IPS-NIHi7 (cell line): ENCODE results near the gene HASPIN.

Experiments
- DNase-seq: peaks from one replicate; pipeline ENCODE4 v3.0.0; 2012; ENCODE audit warnings: mixed read lengths; ENCODE audit errors: extremely low spot score

HASPIN gene

DNA sequence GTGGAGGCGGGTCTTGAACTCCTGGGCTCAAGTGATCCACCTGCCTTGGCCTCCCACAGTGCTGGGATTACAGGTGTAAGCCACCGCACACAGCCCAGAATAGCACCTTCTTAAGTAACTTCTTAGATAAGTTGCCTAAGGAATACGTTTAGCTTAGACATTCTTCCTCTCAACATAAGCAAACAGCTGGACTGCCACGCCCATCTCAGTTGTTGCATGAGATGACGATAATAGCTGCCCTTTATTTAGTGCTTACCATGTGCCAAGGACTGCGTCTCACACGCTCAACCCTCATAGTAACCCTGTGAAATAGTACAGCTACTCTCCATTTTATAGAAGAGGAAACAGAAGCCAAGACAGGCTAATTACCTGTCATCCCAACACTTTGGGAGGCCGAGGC is 11.8 kb downstream of the HASPIN start:
- DNase-seq: no peak

DNA sequence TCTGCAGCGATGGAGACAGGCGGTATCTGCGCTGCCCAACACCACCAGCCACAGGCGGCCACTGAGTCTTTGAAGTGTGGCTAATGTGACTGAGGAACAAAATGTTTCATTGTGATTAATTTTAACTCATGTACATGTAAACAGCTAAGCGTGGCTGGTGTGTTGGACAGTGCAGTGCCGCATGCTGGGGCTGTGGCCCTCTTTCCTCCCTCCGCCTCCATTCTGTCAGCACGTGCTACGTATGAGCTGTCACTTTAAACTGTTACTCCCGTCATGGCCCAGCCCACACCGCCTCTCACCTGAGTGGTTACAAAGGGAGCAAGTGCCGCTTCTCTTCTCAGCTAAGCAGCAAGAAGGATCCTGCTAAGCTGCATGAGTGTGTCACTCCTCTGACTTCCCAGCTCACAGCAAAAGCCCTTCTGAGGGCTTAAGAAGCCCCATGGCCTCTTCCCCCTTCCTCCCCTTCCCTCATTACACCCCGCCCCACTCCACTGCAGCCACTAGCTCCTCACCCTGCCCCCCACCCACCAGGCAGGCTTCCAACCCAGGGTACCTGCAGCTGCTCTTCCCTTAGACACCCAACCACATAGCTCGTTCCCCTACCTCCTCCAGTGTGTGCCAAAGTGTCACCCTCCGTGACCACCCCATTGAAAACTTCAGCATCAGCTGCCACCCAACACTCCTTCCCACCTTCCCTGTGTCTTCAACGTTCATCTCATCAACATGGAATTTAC is 15.0 kb downstream of the HASPIN start:
- peak; percentile 43 for DNase-seq

DNA sequence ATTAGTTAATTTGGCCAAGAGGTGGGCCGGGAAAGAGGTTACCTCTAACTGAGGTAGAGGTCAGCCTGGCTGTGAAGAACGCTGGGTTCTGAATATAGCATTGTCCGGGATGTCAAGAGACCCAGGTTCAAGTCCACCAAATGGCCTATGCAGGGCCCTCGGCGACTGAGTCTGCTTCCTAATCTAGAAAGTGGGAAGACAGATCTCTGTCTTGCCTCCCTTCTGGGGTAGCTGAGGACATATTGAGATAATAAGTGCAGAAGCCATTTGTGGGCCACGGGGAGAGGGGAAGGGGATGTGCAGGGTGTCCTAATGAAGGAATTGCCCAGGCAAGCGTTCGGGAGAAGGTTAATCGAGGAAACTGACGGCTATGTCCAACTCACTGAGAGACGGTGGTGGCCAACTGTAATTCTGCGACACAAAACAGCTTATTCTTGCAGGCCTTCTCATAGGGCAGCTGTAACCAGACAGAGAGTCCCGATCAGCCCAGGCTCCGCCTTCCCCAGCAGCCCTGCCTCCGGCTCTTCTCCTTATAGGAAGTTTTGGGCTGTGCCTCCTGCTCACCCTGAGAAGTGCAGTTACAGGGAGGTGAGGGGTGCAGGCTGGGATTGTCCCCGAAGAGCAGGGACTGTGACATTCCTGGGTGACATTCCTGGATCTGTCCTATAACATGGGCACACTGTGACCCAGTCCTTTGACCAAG is 15.9 kb downstream of the HASPIN start:
- DNase-seq: no peak

DNA sequence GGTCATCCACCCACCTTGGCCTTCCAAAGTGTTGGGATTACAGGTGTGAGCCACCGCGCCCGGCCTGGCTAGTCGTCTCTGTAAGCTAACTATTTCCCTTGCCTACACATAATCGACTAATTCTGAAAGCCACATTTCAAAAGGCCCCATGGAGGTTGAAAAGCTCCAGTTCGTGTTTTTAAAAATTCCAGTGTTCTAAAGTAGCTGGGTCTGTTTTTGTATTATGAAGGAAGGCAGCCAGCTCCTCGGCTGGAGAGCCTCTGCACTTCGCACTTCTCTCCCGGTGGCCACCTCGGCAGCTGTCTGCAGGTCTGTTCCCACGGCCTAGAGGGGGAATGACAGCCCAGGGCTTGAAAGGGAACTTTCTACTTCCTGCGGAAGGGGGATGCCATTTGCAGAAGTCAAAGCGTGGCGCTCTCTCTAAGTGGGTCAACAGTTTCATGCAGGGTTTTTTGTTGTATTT is 16.9 kb downstream of the HASPIN start:
- DNase-seq: no peak

DNA sequence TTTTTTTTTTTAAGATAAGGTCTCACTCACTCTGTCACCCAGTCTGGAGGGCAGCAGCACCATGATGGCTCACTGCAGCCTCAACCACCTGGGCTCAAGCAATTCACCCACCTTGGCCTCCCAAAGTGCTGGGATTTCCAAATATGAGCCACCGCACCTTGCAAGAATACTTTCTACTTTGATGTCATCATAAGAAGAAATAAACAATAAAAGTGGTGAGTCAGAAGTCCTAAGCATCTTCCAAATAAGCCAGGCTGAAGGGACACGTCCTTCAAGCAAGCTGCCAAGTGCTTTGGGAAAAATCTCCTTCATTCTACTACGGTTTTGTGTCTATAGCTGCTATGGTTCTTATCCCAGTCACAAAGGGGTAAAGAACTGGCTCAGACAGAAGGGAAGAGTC is 20.3 kb downstream of the HASPIN start:
- DNase-seq: no peak

- DNase-seq: no peak
Measured at GRCh38 chr17:3745071-3745470, 21.4 kb downstream of the HASPIN start.

GRCh38 chr17:3747805-3748204 is 24.1 kb downstream of the HASPIN start:
- DNase-seq: no peak

DNA sequence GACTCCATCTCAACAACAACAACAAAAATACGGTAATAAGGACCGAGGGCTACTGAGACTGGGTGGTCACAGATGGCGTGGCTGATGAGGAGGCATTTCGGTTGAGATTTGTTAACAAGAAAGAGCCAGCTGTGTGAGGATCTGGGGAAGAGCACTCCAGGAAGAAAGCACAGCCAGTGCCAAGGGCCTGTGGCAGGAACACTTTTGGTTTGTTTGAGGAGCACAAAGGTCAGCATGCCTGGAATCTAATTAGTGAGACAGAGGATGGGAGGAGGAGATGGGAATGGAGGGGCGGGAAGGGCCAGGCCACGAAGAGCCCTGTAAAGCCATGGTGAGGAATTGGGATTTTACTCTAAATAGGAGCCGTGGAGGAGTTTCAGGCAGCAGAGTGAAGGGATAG is 24.9 kb downstream of the HASPIN start:
- no peak for DNase-seq

GRCh38 chr17:3750296-3750695 is 26.6 kb downstream of the HASPIN start:
- DNase-seq: no peak

- no peak for DNase-seq
Measured at GRCh38 chr17:3750926-3751325, 27.2 kb downstream of the HASPIN start.

- no peak for DNase-seq
Measured at GRCh38 chr17:3751836-3752235, 28.1 kb downstream of the HASPIN start.

DNA sequence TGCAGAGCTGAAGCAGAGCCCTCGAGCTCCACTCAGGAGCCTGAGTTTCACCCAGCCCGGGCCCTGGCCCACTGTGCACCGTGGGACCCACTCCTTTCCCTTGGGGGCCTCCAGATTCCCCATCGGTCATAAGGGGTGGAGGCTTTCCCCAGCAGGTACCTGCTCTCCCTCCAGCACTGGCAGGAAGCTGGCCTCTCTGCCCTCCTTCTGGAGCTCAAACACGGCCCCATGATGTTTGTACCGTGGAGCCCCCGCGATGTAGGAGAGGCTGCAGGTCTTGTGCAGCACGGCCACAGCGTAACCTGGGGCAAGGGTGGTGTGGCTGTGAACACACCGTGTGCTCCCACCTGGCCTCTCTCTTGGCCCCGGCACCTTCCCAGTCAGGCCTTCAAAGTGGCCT is 29.9 kb downstream of the HASPIN start:
- DNase-seq: no peak

GRCh38 chr17:3754066-3754457 is 30.4 kb downstream of the HASPIN start:
- no peak for DNase-seq

DNA sequence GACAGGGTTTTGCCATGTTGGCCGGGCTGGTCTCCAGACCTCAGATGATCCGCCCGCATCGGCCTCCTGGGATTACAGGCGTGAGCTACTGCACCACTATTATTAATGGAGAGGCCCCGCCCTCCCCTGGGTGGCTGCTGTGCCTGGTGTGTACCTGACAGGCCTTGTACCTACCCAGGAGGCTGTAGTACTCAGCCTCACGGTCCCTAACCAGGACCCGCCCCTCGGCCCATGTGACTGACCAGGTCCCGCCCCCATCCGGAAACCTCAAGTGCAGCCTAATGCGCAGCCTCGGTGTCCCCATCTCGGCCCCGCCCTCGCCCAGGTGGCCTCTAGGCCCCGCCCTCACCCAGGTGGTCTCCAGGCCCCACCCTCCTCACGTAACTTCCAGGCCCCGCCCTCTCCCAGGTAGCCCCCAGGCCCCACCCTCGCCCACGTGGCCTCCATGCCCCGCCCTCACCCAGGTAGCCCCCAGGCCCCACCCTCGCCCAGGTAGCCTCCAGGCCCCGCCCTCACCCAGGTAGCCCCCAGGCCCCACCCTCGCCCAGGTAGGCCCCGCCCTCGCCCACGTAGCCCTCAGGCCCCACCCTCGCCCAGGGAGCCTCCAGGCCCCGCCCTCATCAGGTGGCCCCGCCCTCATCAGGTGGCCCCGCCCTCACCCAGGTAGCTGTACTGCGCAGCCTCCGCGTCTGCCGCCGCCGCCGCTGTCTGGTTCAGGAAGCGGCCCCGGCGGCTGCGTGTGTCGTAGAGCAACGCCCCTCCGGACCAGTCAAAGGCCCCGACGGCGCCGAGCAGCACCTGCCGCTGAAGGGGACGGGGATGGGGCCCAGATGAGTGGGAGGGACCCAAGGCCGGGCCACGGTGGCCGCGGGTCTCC is 31.0 kb downstream of the HASPIN start:
- peak; percentile 97 for DNase-seq

DNA sequence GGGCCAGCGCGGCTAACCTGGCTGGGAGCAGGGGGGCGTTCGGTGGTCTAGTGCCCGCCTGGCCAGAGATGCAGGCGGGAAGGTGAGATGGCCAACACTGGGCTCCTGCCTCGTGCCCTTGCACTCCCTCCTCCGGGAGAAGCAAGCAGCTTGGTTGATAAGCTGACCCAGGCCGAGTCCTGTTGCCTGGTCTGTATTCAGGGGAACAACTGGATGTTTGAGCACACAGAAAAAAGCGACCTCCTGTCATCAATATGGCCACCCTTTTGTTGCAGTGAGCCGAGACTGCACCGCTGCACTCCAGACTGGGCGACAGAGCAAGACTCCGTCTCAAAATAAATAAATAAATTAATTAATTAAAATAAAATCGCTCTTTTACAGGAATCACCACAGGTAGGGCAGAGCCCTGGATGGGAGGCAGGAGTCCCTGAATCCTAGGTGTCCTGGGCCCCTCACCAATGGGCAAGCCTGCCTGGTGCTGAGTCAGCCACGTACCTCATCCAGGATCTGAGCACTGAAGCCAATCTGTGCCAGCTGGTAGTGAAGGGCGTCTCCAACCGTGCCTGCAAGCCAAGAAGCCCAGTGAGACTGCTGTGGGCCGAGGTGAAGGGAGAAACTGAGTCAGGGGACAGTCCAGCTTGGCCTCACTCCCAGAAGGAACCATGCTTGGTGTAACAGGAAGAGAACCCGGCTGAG is 31.8 kb downstream of the HASPIN start:
- DNase-seq: no peak

- no peak for DNase-seq
Measured at GRCh38 chr17:3759597-3760216, 36.0 kb downstream of the HASPIN start.

- DNase-seq: no peak
Measured at GRCh38 chr17:3761036-3761917, 37.6 kb downstream of the HASPIN start.

DNA sequence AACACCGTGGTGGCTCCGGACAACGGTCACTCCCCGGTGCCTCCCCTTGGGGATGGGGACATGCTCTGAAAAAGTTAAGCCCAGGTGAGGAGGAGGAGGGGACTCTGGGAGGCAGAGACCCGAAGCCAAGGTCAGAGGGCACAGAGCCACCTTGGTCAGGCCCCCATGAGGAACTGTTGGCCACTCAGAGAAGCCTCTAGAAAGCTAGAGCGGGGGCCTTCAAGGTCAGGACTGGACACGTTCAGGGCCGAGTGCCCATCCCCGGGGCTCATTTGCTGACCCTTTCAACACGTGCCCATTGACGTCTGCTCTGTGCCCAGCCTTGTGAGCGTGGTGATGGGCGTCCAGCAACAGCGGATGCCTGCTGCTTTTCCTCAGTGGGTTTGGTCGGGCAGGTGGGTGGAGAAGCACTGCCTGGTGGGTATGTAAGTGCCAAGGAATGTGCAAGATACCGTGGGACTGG is 38.2 kb downstream of the HASPIN start:
- DNase-seq: no peak

DNA sequence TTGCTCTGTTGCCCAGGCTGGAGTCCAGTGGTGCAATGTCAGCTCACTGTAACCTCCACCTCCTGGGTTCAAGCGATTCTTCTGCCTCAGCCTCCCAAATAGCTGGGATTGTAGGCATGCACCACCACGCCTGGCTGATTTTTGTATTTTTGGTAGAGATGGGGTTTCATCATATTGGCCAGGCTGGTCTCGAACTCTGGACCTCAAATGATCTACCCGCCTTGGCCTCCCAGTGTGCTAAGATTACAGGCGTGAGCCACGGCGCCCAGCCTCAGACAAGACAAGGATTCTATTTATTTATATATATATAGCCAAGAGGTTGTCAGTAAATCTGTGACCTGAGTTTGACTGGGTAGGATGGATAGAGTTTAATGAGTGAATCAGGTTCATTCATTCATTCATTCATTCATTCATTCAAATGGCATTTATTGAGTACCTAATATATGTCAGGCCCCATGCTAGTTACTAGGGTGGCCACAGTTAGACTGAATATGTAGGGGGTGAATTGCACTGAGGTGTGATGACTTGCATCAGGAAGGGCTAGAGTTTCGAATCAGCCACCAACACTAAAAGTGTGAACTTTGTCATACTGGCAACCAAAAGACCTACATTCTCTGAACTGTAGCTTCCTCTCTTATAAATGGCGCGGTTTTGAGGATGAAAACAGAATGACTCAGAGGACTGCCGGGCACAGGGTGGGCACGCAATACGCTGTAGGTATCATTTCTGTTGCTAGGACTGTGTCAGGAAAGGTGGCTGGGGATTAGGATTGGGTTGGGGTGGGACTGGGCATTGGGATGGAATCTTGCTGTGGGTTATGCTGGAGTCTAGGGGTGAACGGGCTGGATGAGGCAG is 39.4 kb downstream of the HASPIN start:
- DNase-seq: no peak
